NCI-H2196 (cell line): ENCODE data around the gene RIPOR1.

Source experiments
- DNase-seq: peaks from one replicate; lab custom pipeline; 2025; ENCODE audit not compliant: unreplicated experiment; lab: John Stamatoyannopoulos, UW

Gene RIPOR1

GRCh38 chr16:67537636-67538591, 9.3 kb downstream of the RIPOR1 start:
- no peak for DNase-seq

GRCh38 chr16:67538666-67539101, 10.1 kb downstream of the RIPOR1 start:
- DNase-seq = no peak

- no peak for DNase-seq
Observed at GRCh38 chr16:67539271-67539670, 10.6 kb downstream of the RIPOR1 start.

- DNase-seq = no peak
Observed at GRCh38 chr16:67539691-67540635, 11.3 kb downstream of the RIPOR1 start.

DNA sequence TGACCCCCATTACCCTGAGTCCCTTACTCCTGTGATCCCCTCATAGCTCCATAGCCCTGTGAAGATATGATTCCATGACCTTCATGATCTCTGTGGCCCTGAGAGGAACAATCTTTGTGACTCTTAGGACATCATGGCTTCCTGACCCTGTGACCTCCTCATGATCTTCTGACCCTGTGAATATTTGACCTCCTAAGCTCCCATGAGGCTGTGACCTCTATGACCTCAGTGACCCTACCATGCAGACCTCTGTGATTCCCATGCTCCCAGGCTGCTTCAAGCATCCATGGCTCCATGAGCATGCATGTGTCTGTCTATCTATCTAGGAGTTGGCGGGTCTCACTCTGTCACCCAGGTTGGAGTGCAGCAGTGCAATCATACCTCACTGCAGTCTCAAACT, 12.1 kb downstream of the RIPOR1 start:
- DNase-seq = no peak

- peak; percentile 72 for DNase-seq
Observed at GRCh38 chr16:67541391-67542263, 13.0 kb downstream of the RIPOR1 start.

GRCh38 chr16:67542464-67542863, 13.8 kb downstream of the RIPOR1 start:
- DNase-seq = no peak

DNA sequence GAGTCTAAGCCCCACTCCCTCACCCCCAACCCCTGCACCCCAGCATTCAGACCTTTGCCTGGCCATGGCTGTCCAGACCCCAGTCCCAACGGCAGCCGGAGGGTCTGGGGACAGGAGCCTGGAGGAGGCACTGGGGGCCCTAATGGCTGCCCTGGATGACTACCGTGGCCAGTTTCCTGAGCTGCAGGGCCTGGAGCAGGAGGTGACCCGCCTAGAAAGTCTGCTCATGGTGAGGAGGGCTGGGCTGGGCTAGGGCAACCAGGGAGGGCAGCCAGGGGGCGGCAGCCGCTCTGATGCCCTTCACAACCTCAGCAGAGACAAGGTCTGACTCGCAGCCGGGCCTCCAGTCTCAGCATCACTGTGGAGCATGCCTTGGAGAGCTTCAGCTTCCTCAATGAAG, 14.4 kb downstream of the RIPOR1 start:
- DNase-seq = no peak

DNA sequence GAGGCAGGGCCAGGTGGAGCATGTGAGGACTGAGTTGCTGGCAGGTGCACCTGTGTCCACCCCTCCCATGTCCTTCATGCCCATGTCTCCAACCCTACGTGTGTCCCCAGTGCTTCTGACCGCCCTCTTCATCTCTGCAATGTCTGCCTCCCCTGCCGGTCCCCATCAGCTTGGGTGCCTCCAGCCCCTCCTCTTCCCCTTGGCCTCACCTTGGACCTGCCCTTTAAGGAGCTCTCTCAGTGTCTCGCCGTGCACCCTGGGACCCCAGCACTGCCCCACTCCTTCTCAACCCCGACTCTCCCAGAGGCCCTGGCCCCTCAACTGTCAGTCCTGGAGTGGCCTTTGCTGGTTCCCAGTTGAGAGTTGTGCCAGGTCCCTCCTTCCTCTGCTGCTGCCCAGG, 15.0 kb downstream of the RIPOR1 start:
- no peak for DNase-seq

- DNase-seq = no peak
Observed at GRCh38 chr16:67544329-67544841, 15.8 kb downstream of the RIPOR1 start.

DNA sequence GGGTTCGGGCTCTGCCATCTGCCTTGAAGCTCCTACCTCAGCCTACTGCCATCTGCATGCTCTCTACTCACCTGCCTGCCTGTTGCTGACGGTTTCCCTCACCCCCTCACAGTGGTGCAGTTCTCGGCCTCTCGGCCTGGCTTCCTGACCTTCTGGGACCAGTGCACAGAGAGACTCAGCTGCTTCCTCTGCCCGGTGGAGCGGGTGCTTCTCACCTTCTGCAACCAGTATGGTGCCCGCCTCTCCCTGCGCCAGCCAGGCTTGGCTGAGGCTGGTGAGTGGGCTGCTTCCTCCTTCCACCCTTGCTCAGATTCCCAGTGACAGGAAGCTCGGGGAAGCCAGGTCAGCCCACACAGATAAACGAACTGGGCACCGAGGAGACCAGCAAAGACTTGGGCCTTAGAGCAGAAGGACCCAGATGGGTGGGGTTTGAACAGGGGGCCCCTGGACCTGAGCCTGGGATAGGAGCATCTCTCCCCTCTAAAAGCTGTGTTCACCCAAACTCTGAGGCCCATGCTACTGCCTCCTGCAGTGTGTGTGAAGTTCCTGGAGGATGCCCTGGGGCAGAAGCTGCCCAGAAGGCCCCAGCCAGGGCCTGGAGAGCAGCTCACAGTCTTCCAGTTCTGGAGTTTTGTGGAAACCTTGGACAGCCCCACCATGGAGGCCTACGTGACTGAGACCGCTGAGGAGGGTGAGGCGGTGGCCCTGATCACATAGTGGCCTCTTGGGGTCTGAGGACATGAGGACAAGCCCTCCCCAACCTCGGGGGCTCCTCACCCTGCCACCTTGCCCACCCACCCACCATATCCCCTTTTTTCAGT, 16.4 kb downstream of the RIPOR1 start:
- DNase-seq = no peak

GRCh38 chr16:67545665-67546024, 17.0 kb downstream of the RIPOR1 start:
- DNase-seq = no peak

DNA sequence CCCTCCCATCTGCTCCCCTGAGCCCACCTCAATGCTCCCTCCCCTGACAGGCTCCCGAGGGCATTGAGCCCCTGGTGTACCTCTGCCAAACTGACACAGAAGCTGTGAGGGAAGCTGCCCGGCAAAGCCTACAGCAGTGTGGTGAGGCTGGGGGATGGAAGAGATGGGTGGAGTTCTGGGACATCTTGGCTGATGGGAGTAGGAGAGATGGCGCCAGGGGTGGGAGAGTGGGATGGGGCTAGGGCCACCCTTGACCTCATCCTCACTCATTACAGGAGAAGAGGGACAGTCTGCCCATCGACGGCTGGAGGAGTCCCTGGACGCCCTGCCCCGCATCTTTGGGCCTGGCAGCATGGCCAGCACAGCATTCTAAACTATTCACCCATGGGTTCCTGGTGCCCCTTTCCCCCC, 17.5 kb downstream of the RIPOR1 start:
- no peak for DNase-seq

GRCh38 chr16:67546761-67547422, 18.3 kb downstream of the RIPOR1 start:
- peak; percentile 58 for DNase-seq

GRCh38 chr16:67547423-67548264, 19.0 kb downstream of the RIPOR1 start:
- DNase-seq = no peak

GRCh38 chr16:67548265-67549126, 19.9 kb downstream of the RIPOR1 start:
- no peak for DNase-seq

- DNase-seq = no peak
Observed at GRCh38 chr16:67549240-67549639, 20.6 kb downstream of the RIPOR1 start.
